ENCODE measurements around the gene SHBG.

The SHBG gene

GRCh38 chr17:7651097-7651664 is 21.2 kb downstream of the SHBG start:
- no peak for DNase-seq

DNA sequence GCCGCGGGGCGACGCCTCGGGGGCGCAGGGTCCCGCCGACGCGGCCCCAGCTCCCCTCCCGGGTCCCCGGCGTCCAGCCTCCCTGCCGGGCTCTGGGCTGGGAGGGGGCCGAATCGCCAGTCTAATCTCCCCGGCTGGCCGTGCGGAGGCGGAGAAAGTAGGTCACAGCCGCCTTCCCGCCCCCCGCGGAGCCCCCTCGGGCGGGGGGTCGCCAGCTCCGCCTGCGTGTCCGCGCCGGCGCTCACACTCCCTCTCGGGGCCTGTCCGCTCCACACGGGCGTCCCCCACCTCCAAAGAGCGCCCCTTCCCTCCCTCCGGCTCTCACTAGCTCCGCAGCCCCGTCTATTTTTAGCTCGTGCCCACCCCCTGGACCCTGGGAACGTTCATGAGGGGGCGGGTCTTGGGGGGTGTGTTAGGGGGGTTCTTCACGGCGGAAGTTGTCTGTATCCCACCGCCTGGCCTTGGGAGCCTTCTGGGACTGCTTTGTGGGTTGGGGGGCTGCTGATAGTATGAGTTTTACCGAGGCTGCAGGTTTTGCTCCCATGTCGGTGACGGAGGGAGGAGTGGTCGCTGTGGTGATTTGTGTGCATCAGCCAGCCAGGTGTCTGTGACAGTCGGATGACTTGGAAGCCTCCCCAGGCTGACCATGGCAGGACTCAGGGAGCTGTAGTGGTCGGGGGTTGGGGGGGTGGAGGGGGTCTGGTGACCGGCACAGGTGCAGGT is 21.9 kb downstream of the SHBG start:
- no peak for DNase-seq

GRCh38 chr17:7652388-7653356 is 22.7 kb downstream of the SHBG start:
- no peak for DNase-seq

GRCh38 chr17:7654832-7655540 is 25.1 kb downstream of the SHBG start:
- no peak for DNase-seq

GRCh38 chr17:7655541-7655840 is 25.6 kb downstream of the SHBG start:
- no peak for DNase-seq

DNA sequence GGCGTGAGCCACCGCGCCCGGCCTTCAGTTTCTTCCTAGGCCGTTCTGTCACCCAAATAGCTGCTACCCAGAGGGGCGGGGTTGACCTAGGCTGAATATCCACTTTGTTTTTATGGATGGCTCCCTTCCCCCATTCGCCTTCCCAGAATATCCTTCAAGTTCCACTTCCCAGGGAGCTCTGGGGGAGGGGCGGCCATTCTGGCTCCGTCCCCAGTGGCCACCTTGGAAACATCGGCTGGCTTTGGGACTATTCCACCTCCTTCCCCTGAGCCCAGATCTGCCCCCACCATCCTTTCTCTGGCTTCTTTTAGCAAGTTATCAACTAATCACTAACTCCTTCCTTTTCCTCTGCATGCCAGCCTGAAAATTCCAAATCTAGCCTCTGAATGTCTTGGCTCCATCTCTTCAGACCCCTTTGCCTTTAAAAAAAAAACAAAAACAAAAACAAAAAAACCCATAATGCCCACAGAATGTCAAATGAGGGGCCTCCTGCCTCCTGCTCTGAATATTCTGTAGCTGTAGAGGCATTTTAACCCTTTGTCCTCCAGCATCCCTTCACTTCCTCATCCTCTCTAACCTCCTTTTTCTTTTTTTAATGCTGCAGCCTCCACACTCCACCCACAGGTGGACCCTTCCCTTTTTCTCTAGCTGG is 27.1 kb downstream of the SHBG start:
- no peak for DNase-seq

DNA sequence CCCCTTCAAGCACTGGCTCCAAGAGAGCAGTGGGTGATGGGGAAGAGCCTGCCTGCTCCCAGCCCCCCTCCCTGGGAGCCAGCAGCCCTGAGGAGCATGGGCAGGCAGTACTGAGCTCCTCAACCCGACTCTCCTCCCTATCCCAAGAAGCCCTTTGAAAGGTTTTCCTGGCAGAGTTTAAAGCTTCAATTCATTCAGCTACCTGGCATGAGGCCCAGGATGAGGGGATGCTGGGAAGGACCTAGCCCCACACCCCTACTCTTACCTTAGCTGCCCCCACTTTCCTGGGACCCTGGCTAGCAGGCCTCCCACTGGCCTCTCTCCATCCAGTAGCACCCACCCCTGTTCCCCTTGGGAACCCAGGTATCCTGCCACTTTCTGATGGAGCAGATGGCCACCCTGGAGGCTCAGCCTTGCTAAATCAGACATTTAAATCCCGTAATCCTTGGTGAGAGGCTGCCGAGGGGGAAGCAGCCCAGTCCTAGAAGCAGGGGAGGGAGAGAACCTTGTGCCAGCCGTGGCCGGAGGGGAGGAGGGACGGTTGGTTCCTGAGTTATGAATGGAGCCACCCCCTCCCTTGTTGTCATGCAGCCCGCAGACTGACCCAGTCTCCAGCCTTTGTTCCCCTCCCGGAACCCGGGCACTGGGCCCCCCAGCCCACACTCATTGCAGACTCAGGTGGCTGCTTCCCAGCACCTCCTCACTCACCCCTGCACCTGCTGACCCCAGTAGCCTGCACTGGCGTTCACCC is 37.9 kb downstream of the SHBG start:
- DNase-seq: no peak

DNA sequence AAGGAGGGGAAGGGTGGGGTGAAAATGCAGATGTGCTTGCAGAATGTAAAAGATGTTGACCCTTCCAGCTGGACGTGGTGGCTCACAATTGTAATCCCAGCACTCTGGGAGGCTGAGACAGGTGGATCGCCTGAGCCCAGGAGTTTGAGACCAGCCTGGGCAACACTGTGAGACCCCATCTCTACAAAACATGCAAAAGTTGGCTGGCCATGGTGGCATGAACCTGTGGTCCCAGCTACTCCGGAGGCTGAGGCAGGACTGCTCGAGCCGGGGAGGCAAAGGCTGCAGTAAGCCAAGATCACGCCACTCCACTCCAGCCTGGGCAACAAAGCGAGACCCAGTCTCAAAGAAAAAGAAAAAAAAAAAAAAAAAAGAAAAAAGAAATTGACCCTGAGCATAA is 38.5 kb downstream of the SHBG start:
- no peak for DNase-seq

GRCh38 chr17:7673239-7673638 is 43.3 kb downstream of the SHBG start:
- DNase-seq: no peak

- no peak for DNase-seq
These were observed 45.0 kb downstream of the SHBG start for GRCh38 chr17:7674934-7675333.

- DNase-seq: no peak
These were observed 46.6 kb downstream of the SHBG start for GRCh38 chr17:7676533-7676932.

DNA sequence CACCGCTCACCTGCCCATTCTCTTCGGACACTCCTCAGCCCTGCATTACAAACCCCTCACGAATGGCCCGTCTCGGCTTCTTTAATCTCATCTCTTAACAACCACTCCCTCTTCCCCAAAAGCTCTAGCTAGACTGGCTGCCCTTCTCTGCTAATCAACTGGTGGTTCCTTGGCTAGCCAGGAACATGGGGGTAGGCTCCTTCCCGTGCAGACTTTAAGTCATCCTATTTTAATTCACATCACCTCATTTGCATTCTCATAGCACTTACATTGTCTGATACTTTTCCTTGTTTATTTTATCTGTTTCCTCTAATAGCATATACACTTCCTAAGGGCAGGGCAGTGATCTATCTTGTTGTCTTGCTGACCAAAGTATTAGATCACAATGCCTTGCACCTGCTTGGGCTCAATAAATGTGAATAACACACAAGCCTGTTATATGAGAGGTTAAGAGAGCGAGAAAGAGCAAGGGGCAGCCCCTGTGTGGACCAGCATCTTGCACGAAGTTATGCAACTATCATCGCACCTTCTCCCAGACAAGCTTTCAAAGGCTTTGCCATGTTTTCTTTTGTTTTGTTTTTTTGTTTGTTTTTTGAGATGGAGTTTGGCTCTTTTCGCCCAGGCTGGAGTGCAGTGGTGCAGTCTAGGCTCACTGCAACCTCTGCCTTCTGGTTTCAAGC is 47.6 kb downstream of the SHBG start:
- no peak for DNase-seq
